Uterus (tissue), 4 donors: ENCODE results near the gene TRMT6. TPM values are rescaled to one million over a fixed set of nuclear protein-coding genes. Genes with fewer than 3 reads are reported as not detected.

ENCODE experiments used
- DNase-seq, 2 donors: peaks; one replicate each; pipeline ENCODE4 v3.0.0-alpha.2; 2019 to 2020
- H3K27ac ChIP-seq, 2 donors: fragments of 200-600 bp; sonication (generic); 1 replicate in 1 of 2; 2 replicates in 1 of 2; pipeline ENCODE4 v1.5.1; 2016 to 2018
- H3K27me3 ChIP-seq, 2 donors: fragments of 200-600 bp; sonication (generic); one replicate each; pipeline ENCODE4 v1.5.1; 2018 to 2019; ENCODE audit warnings: control low read depth in 1 of 2
- H3K36me3 ChIP-seq, 2 donors: fragments of 200-600 bp; sonication (generic); one replicate each; pipeline ENCODE4 v1.5.1; 2019; ENCODE audit warnings: control low read depth in 1 of 2
- H3K4me1 ChIP-seq, 2 donors: fragments of 200-600 bp; sonication (generic); one replicate each; pipeline ENCODE4 v1.5.1; 2018 to 2019; ENCODE audit warnings: control low read depth in 1 of 2
- H3K4me3 ChIP-seq, 2 donors: fragments of 200-600 bp; sonication (generic); 1 replicate in 1 of 2; 2 replicates in 1 of 2; pipeline ENCODE4 v1.5.1; 2018 to 2019; ENCODE audit warnings: mild to moderate bottlenecking in 1 of 2
- H3K9me3 ChIP-seq, 2 donors: fragments of 200-600 bp; sonication (generic); one replicate each; pipeline ENCODE4 v1.5.1; 2019; ENCODE audit warnings: control low read depth in 1 of 2
- CTCF ChIP-seq, 4 experiments: fragments of 200-600 bp in 2 of 4; fragments of 450-650 bp in 2 of 4; sonication (generic) in 2 of 4; IDR thresholded peaks; one replicate each; pipeline ENCODE4 v1.5.1; 2016 to 2019; ENCODE audit warnings: antibody characterized with exemption in 4 of 4, mild to moderate bottlenecking in 2 of 4, moderate library complexity in 1 of 4
- POLR2A ChIP-seq, 2 donors: fragments of 450-650 bp; IDR thresholded peaks; one replicate each; pipeline ENCODE4 v1.6.1; 2016; ENCODE audit warnings: antibody characterized with exemption in 2 of 2, mild to moderate bottlenecking in 1 of 2, moderate library complexity in 1 of 2
- intact Hi-C: fragments of 100-400 bp; cut with DNase I; formaldehyde crosslinking; loops from one replicate; pipeline ENCODE4 v1.15.1; 2023; ENCODE audit warnings: low total_unique reads
- total RNA-seq, 4 donors: library from RNA; depleted of rRNA in 3 of 4; stranded (reverse); fragments of >200 nt in 3 of 4; gene quantifications; one replicate each; pipeline versions ENCODE4 v1.1.0 to v1.2.4, GENCODE V29; 2014 to 2023
- donor health status: DM: yes; HTN: yes; CAD: no.

Gene TRMT6
- total RNA-seq, 4 donors from 2014 or later: 1.8 to 11.9 (median 4.0) TPM

GRCh38 chr20:5967469-5967868, 17.1 kb upstream of the TRMT6 start:
- H3K36me3 ChIP-seq: no peaks in the 10 kb centered on the region
- no peaks in the 10 kb centered on the region for H3K9me3 ChIP-seq
- no peak for TF ChIP-seq POLR2A (IDR thresholded peaks at IDR 0.05)
- no peak for TF ChIP-seq CTCF (IDR thresholded peaks at IDR 0.05)
- no peaks in the 10 kb centered on the region for H3K4me1 ChIP-seq
- intact Hi-C loops: no loop called here
- H3K27me3 ChIP-seq: no peaks in the 10 kb centered on the region
- no peak for DNase-seq
- no peak overlapping the region for H3K4me3 ChIP-seq
- no peak overlapping the region for H3K27ac ChIP-seq

GRCh38 chr20:5949943-5950270, 426 bp downstream of the TRMT6 start:
- intact Hi-C loops: no loop called here
- Histone ChIP-seq H3K4me1 (peaks cover 0 to 8% of the 10 kb centered on the region in 2 donors), H3K36me3 (no peaks in the 10 kb centered on the region), H3K27me3 (no peaks in the 10 kb centered on the region), H3K9me3 (no peaks in the 10 kb centered on the region), H3K27ac (peak overlapping the region; percentile 55 to 77), H3K4me3 (peak overlapping the region; percentile 71 to 92)
- DNase-seq: no peak
- TF ChIP-seq POLR2A (IDR thresholded peaks at IDR 0.05) (no peak), CTCF (IDR thresholded peaks at IDR 0.05) (no peak)

GRCh38 chr20:5947276-5947675, 3.1 kb downstream of the TRMT6 start:
- no peak for TF ChIP-seq POLR2A (IDR thresholded peaks at IDR 0.05)
- no peaks in the 10 kb centered on the region for H3K27me3 ChIP-seq
- intact Hi-C loops: no loop called here
- H3K9me3 ChIP-seq: no peaks in the 10 kb centered on the region
- no peak overlapping the region for H3K4me3 ChIP-seq
- DNase-seq: no peak
- H3K4me1 ChIP-seq: peaks cover 0 to 8% of the 10 kb centered on the region in 2 donors
- no peak overlapping the region for H3K27ac ChIP-seq
- no peaks in the 10 kb centered on the region for H3K36me3 ChIP-seq

- H3K27me3 ChIP-seq: no peaks in the 10 kb centered on the region
- H3K36me3 ChIP-seq: no peaks in the 10 kb centered on the region
- TF ChIP-seq POLR2A (IDR thresholded peaks at IDR 0.05) (no peak), CTCF (IDR thresholded peaks at IDR 0.05) (no peak)
- H3K27ac ChIP-seq: no peak overlapping the region
- H3K9me3 ChIP-seq: no peaks in the 10 kb centered on the region
- H3K4me3 ChIP-seq: no peak overlapping the region
- H3K4me1 ChIP-seq: peaks cover 0 to 2% of the 10 kb centered on the region in 2 donors
- DNase-seq: no peak
- intact Hi-C loops: no loop called here
Measured at GRCh38 chr20:5945963-5946362, 4.4 kb downstream of the TRMT6 start.

GRCh38 chr20:5938456-5939029, 11.8 kb downstream of the TRMT6 start:
- no peak for TF ChIP-seq CTCF (IDR thresholded peaks at IDR 0.05)
- TF ChIP-seq POLR2A (IDR thresholded peaks at IDR 0.05): no peak
- DNase-seq: no peak
- Histone ChIP-seq H3K27me3 (no peaks in the 10 kb centered on the region), H3K4me3 (no peak overlapping the region), H3K4me1 (no peaks in the 10 kb centered on the region), H3K27ac (no peak overlapping the region), H3K36me3 (no peaks in the 10 kb centered on the region), H3K9me3 (no peaks in the 10 kb centered on the region)
- intact Hi-C loops: no loop called here

- intact Hi-C loops: no loop called here
- Histone ChIP-seq H3K4me1 (no peaks in the 10 kb centered on the region), H3K9me3 (no peaks in the 10 kb centered on the region), H3K27me3 (no peaks in the 10 kb centered on the region), H3K36me3 (no peaks in the 10 kb centered on the region), H3K27ac (no peak overlapping the region), H3K4me3 (no peak overlapping the region)
- TF ChIP-seq CTCF (IDR thresholded peaks at IDR 0.05): no peak
- TF ChIP-seq POLR2A (IDR thresholded peaks at IDR 0.05): no peak
- no peak for DNase-seq
Measured at GRCh38 chr20:5936238-5936637, 14.1 kb downstream of the TRMT6 start.
